ENCODE measurements around the gene LRRC45. TPM values are rescaled to one million over a fixed set of nuclear protein-coding genes. Genes with fewer than 3 reads are reported as not detected.

LRRC45 gene
- total RNA-seq, 1 experiment from 2014 or later = 34.3 TPM

DNA sequence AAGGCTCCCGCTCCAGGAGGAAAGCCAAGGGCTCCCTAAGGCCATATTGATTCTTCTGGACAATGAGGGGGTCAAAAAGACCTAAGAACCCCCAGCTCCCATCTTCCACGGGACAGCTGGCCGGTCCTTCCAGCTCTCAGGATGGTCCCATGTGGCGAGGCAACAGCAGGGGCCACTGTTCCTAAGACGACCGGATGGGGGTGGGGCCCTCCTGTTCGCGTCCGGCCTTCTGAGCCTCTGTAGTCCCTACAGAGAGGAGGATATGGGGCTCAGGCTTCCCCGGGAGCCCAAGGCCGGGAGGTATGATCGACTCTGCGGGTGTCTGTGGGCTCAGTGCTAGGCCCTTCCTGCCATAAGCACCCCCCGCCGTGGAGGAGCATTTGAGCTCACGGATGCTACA, 20.4 kb downstream of the LRRC45 start:
- no peak overlapping the region for H3K27ac ChIP-seq (ENCODE audit: low read depth, low read length, poor library complexity, severe bottlenecking)
- H3K4me3 ChIP-seq (ENCODE audit: low read depth, low read length, poor library complexity, severe bottlenecking) = no peak overlapping the region
- ChIA-PET POLR2A (ENCODE audit: low non-redundant PET) (no interaction called here), CTCF (no interaction called here)
- no TSS peak for BruUV-seq (replicated peaks)
- intact Hi-C loops (cut with micrococcal nuclease; ENCODE audit: unreplicated experiment) = no loop called here
- TF ChIP-seq EZH2 (IDR thresholded peaks at IDR 0.05; ENCODE audit: borderline replicate concordance, low read depth, low read length, poor library complexity, severe bottlenecking) = no peak
- TF ChIP-seq, protein P1, sequence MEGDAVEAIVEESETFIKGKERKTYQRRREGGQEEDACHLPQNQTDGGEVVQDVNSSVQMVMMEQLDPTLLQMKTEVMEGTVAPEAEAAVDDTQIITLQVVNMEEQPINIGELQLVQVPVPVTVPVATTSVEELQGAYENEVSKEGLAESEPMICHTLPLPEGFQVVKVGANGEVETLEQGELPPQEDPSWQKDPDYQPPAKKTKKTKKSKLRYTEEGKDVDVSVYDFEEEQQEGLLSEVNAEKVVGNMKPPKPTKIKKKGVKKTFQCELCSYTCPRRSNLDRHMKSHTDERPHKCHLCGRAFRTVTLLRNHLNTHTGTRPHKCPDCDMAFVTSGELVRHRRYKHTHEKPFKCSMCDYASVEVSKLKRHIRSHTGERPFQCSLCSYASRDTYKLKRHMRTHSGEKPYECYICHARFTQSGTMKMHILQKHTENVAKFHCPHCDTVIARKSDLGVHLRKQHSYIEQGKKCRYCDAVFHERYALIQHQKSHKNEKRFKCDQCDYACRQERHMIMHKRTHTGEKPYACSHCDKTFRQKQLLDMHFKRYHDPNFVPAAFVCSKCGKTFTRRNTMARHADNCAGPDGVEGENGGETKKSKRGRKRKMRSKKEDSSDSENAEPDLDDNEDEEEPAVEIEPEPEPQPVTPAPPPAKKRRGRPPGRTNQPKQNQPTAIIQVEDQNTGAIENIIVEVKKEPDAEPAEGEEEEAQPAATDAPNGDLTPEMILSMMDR (conservative IDR thresholded peaks at IDR 0.05; ENCODE audit: low read depth, low read length) = no peak
- H3K27me3 ChIP-seq (replicated peaks; ENCODE audit: insufficient read depth, low read depth, low read length, poor library complexity) = no peaks in the 10 kb centered on the region
- DNase-seq (ENCODE audit: low spot score) = no peak
- H3K9me3 ChIP-seq (ENCODE audit: low read depth, low read length, poor library complexity, severe bottlenecking) = no peaks in the 10 kb centered on the region
- H3K36me3 ChIP-seq (ENCODE audit: insufficient read depth, low read length, poor library complexity, severe bottlenecking) = peaks cover 12% of the 10 kb centered on the region
- no peaks in the 10 kb centered on the region for H3K4me1 ChIP-seq (ENCODE audit: insufficient read depth, low read length, poor library complexity, severe bottlenecking)

DNA sequence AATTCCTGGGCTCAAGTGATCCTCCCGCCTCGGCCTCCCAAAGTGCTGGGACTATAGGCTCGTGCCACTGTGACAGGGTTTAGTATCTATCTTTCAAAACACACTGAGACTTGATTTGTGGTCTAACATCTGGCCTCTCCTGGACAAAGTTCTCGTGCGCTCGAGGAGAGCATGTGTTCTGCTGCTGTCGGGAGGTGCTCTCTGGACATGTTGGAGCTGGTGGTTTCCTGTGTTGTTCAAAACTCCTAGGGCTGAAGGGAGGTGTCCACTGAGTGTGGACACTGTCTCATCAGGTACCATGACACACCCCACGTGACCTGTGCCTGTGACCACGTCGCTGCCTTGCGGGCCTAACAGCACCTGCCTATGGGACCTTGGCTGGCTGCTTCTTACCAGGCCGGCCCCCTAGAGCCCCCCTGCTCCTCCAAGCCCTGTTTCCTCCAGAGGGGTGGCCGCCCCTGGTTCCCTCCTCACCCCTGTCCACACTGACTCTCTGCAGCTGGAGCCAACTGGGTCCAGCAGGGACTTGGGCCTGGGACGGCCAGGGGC, 22.9 kb downstream of the LRRC45 start:
- CTCF ChIA-PET = no interaction called here
- BruUV-seq (replicated peaks) = no TSS peak
- intact Hi-C loops (cut with micrococcal nuclease; ENCODE audit: unreplicated experiment) = no loop called here
- Histone ChIP-seq H3K4me1 (ENCODE audit: insufficient read depth, low read length, poor library complexity, severe bottlenecking) (no peaks in the 10 kb centered on the region), H3K27ac (ENCODE audit: low read depth, low read length, poor library complexity, severe bottlenecking) (no peak overlapping the region), H3K9me3 (ENCODE audit: low read depth, low read length, poor library complexity, severe bottlenecking) (no peaks in the 10 kb centered on the region), H3K36me3 (ENCODE audit: insufficient read depth, low read length, poor library complexity, severe bottlenecking) (peaks cover 25% of the 10 kb centered on the region), H3K27me3 (replicated peaks; ENCODE audit: insufficient read depth, low read depth, low read length, poor library complexity) (no peaks in the 10 kb centered on the region), H3K4me3 (ENCODE audit: low read depth, low read length, poor library complexity, severe bottlenecking) (no peak overlapping the region)
- TF ChIP-seq EZH2 (IDR thresholded peaks at IDR 0.05; ENCODE audit: borderline replicate concordance, low read depth, low read length, poor library complexity, severe bottlenecking) = no peak
- TF ChIP-seq, protein P1 (conservative IDR thresholded peaks at IDR 0.05; ENCODE audit: low read depth, low read length) = no peak
- DNase-seq (ENCODE audit: low spot score) = no peak
- POLR2A ChIA-PET (ENCODE audit: low non-redundant PET) = no interaction called here

DNA sequence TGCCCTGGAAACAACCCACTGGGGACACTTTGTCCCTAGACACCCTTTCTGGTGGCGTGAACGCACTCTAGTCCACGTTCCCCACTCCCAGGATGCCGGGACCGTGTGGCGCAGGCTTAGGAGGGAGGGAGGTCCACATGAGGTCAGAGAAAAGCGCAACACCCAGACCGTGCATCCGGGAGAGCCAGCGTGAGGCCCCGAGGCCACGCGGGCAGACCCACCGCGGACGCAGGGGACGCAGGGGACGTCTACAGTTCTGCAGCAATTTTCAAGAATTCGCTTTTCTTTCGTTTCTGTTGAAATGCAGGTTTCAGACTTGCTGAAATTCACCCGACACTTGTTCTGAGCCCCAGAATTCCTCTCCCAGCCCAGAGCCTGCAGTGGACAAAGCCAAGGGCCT, 23.8 kb downstream of the LRRC45 start:
- H3K27ac ChIP-seq (ENCODE audit: low read depth, low read length, poor library complexity, severe bottlenecking) = no peak overlapping the region
- H3K4me1 ChIP-seq (ENCODE audit: insufficient read depth, low read length, poor library complexity, severe bottlenecking) = no peaks in the 10 kb centered on the region
- H3K4me3 ChIP-seq (ENCODE audit: low read depth, low read length, poor library complexity, severe bottlenecking) = no peak overlapping the region
- CTCF ChIA-PET = no interaction called here
- no peaks in the 10 kb centered on the region for H3K27me3 ChIP-seq (replicated peaks; ENCODE audit: insufficient read depth, low read depth, low read length, poor library complexity)
- POLR2A ChIA-PET (ENCODE audit: low non-redundant PET) = no interaction called here
- TF ChIP-seq, protein P1 (conservative IDR thresholded peaks at IDR 0.05; ENCODE audit: low read depth, low read length) = no peak
- TF ChIP-seq EZH2 (IDR thresholded peaks at IDR 0.05; ENCODE audit: borderline replicate concordance, low read depth, low read length, poor library complexity, severe bottlenecking) = no peak
- BruUV-seq (replicated peaks) = no TSS peak
- intact Hi-C loops (cut with micrococcal nuclease; ENCODE audit: unreplicated experiment) = no loop called here
- DNase-seq (ENCODE audit: low spot score) = no peak
- peaks cover 25% of the 10 kb centered on the region for H3K36me3 ChIP-seq (ENCODE audit: insufficient read depth, low read length, poor library complexity, severe bottlenecking)
- H3K9me3 ChIP-seq (ENCODE audit: low read depth, low read length, poor library complexity, severe bottlenecking) = no peaks in the 10 kb centered on the region
